ENCODE measurements around the gene PIP5K1C. TPM values are rescaled to one million over a fixed set of nuclear protein-coding genes. Genes with fewer than 3 reads are reported as not detected.
"Not testable (repeated sequence)": the region's sequence is repeated elsewhere in the genome, so short reads cannot be mapped to it uniquely, and the experiment has no call there.

Gene PIP5K1C
- total RNA-seq, 2 experiments from 2014 or later: 14.6 to 15.3 TPM

GRCh38 chr19:3586707-3587346 lies 113.4 kb downstream of the PIP5K1C start:
- POLR2A ChIA-PET: no interaction called here
- H3K4me1 Mint-ChIP-seq: no peaks in the 10 kb centered on the region

GRCh38 chr19:3586127-3586626 lies 114.1 kb downstream of the PIP5K1C start:
- CTCF ChIA-PET: interaction anchor here (0.6 to 1.4 kb wide), 7 partner anchors 11 to 69 kb away, joined by 3 to 6 read pairs (median 3); no protein-coding TSS in a partner anchor
- H3K4me1 Mint-ChIP-seq: no peaks in the 10 kb centered on the region
- H3K4me3 Mint-ChIP-seq: no peak overlapping the region
- no peaks in the 10 kb centered on the region for H3K27me3 Mint-ChIP-seq
- no peak overlapping the region for H3K27ac Mint-ChIP-seq
- H3K9me3 Mint-ChIP-seq (ENCODE audit: low read depth): no peaks in the 10 kb centered on the region
- no peaks in the 10 kb centered on the region for H3K36me3 Mint-ChIP-seq (ENCODE audit: low read depth)
- intact Hi-C loops (cut with DNase I, micrococcal nuclease): loop anchor here in 1 of 2 experiments (1.0 to 2.0 kb wide), 2 partner anchors 33 to 120 kb away; no protein-coding TSS in a partner anchor
- DNase-seq: peak; percentile 63
- POLR2A ChIA-PET: interaction anchor here (0.6 kb wide), 1 partner anchor 45 kb away, joined by 7 read pairs; no protein-coding TSS in a partner anchor
- ATAC-seq: no peak

More at GRCh38 chr19:3586707-3587346, 113.4 kb downstream of the PIP5K1C start:
- Mint-ChIP-seq H3K36me3 (ENCODE audit: low read depth) (no peaks in the 10 kb centered on the region), H3K27me3 (no peaks in the 10 kb centered on the region), H3K27ac (no peak overlapping the region), H3K9me3 (ENCODE audit: low read depth) (no peaks in the 10 kb centered on the region), H3K4me3 (no peak overlapping the region)
- CTCF ChIA-PET: interaction anchor here (0.6 to 1.0 kb wide), 4 partner anchors 18 to 326 kb away, joined by 3 to 6 read pairs (median 3); no protein-coding TSS in a partner anchor
- intact Hi-C loops (cut with DNase I, micrococcal nuclease): loop anchor here in 1 of 2 experiments (1.0 to 2.0 kb wide), 2 partner anchors 32 to 119 kb away; no protein-coding TSS in a partner anchor
- ATAC-seq (no peak), DNase-seq (no peak)

- peak; percentile 28 for DNase-seq
- Mint-ChIP-seq H3K4me1 (no peaks in the 10 kb centered on the region), H3K36me3 (ENCODE audit: low read depth) (no peaks in the 10 kb centered on the region), H3K27me3 (no peaks in the 10 kb centered on the region), H3K27ac (no peak within 1 kb of the TSS), H3K4me3 (no peak within 1 kb of the TSS), H3K9me3 (ENCODE audit: low read depth) (no peaks in the 10 kb centered on the region)
- intact Hi-C loops (cut with DNase I, micrococcal nuclease): loop anchor here in 1 of 2 experiments (1.0 to 2.0 kb wide), 2 partner anchors 33 to 121 kb away; no protein-coding TSS in a partner anchor
- ChIA-PET CTCF (interaction anchor here (0.6 to 1.4 kb wide), 9 partner anchors 11 to 301 kb away, joined by 3 to 6 read pairs (median 3); no protein-coding TSS in a partner anchor), POLR2A (interaction anchor here (0.6 kb wide), 2 partner anchors 45 to 157 kb away, joined by 4 to 7 read pairs; no protein-coding TSS in a partner anchor)
- peak; percentile 42 for ATAC-seq
Measured at GRCh38 chr19:3585301-3586126, 114.8 kb downstream of the PIP5K1C start, which contains the start of gene GIPC3. TSS of gene GIPC3 (plus strand) at chr19:3585478. CDS start at chr19:3585598, 120 bp downstream.

GRCh38 chr19:3584036-3584802 lies 116.0 kb downstream of the PIP5K1C start:
- H3K36me3 Mint-ChIP-seq (ENCODE audit: low read depth); ATAC-seq; H3K4me1 Mint-ChIP-seq; H3K9me3 Mint-ChIP-seq (ENCODE audit: low read depth); DNase-seq; intact Hi-C loops (cut with DNase I, micrococcal nuclease); H3K27me3 Mint-ChIP-seq; H3K27ac Mint-ChIP-seq; H3K4me3 Mint-ChIP-seq: not testable (repeated sequence)
- ChIA-PET CTCF (interaction anchor here (0.6 to 1.2 kb wide), 7 partner anchors 14 to 925 kb away, joined by 3 to 6 read pairs (median 3); no protein-coding TSS in a partner anchor), POLR2A (interaction anchor here (0.8 kb wide), 1 partner anchor 38 kb away, joined by 3 read pairs; no protein-coding TSS in a partner anchor)

GRCh38 chr19:3581792-3582191 lies 118.5 kb downstream of the PIP5K1C start:
- H3K27ac Mint-ChIP-seq; H3K27me3 Mint-ChIP-seq; H3K36me3 Mint-ChIP-seq (ENCODE audit: low read depth); H3K4me1 Mint-ChIP-seq; H3K4me3 Mint-ChIP-seq; intact Hi-C loops (cut with DNase I, micrococcal nuclease); ATAC-seq; DNase-seq; H3K9me3 Mint-ChIP-seq (ENCODE audit: low read depth): not testable (repeated sequence)
- CTCF ChIA-PET: interaction anchor here (0.5 to 1.5 kb wide), 2 partner anchors 10 to 223 kb away, joined by 3 to 7 read pairs; no protein-coding TSS in a partner anchor
- POLR2A ChIA-PET: interaction anchor here (0.6 kb wide), 1 partner anchor 64 kb away, joined by 4 read pairs; no protein-coding TSS in a partner anchor

Other genes with a start within 250 kb of the PIP5K1C start
- under 1 TPM in 1 of 2 experiments, not detected in 1; 0.49 TPM for gene SMIM24, start 219.9 kb downstream of the PIP5K1C start, total RNA-seq
- gene SMIM44, start 217.0 kb downstream of the PIP5K1C start, total RNA-seq: not detected
- 10 to 100 TPM in 1 of 2 experiments, 1 to 10 TPM in 1; 9.6 to 15.4 TPM for gene DOHH, start 199.8 kb downstream of the PIP5K1C start, total RNA-seq
- gene FZR1, start 194.2 kb downstream of the PIP5K1C start, total RNA-seq: 10 to 100 TPM; 40.8 to 50.7 TPM
- 1 to 10 TPM; 1.4 to 2.5 TPM for gene TEKTIP1, start 161.3 kb downstream of the PIP5K1C start, total RNA-seq
- gene MFSD12, start 142.9 kb downstream of the PIP5K1C start, total RNA-seq: 10 to 100 TPM; 44.7 to 46.7 TPM
- 10 to 100 TPM; 59.5 to 62.5 TPM for gene HMG20B, start 127.5 kb downstream of the PIP5K1C start, total RNA-seq
- under 1 TPM; 0.48 to 0.51 TPM for gene GIPC3, start 115.0 kb downstream of the PIP5K1C start, total RNA-seq
- under 1 TPM; 0.64 to 0.72 TPM for gene TBXA2R, start 93.6 kb downstream of the PIP5K1C start, total RNA-seq
- 10 to 100 TPM; 28.0 to 33.6 TPM for gene CACTIN, start 73.7 kb downstream of the PIP5K1C start, total RNA-seq
- gene TJP3, start 7.9 kb upstream of the PIP5K1C start, total RNA-seq: 1 to 10 TPM; 1.0 to 2.7 TPM
- gene APBA3, start 61.2 kb upstream of the PIP5K1C start, total RNA-seq: 10 to 100 TPM; 29.8 to 37.1 TPM
- gene MRPL54, start 62.2 kb upstream of the PIP5K1C start, total RNA-seq: 10 to 100 TPM; 54.8 to 63.9 TPM
- gene RAX2, start 71.8 kb upstream of the PIP5K1C start, total RNA-seq: not detected
- 10 to 100 TPM; 24.3 to 30.1 TPM for gene MATK, start 85.9 kb upstream of the PIP5K1C start, total RNA-seq
- gene ZFR2, start 168.6 kb upstream of the PIP5K1C start, total RNA-seq: under 1 TPM; 0.23 to 0.51 TPM
- gene ATCAY, start 180.2 kb upstream of the PIP5K1C start, total RNA-seq: under 1 TPM in 1 of 2 experiments, not detected in 1; 0.07 TPM
- not detected for gene NMRK2, start 232.6 kb upstream of the PIP5K1C start, total RNA-seq